ENCODE measurements around the gene INO80B. TPM values are rescaled to one million over a fixed set of nuclear protein-coding genes. Genes with fewer than 3 reads are reported as not detected.

The INO80B gene
- polyA plus RNA-seq, 2 of the 4 experiments (the other 2 are of a cell fraction): 19.9 to 74.6 TPM

DNA sequence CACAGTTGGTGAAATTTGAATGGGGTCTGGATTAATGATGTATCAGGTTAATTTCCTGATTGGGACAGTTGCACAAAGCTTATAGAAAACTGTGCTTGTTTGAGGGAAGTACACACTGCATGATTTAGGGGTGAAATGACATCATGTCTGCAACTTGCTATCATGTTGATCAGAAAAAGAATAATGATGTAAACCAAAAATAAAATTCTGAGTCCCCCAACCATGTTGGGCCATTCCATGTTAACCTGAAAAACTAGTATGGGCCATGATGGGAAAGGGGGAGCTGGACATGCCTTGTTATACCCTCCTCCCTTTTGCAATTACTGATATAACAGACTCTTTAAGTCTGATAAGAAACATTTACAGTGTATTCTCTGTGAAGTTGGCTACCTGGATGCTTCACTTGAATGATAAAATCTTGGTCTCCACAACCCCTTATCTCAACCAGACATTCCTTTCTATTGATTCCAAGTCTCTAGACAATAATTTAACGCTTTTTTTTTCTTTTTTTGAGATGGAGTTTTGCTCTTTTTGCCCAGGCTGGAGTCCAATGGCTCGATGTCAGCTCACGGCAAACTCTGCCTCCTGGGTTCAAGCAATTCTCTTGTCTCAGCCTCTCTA, 4.2 kb upstream of the INO80B start (continued):
- TF ChIP-seq MAFK (IDR thresholded peaks at IDR 0.05; ENCODE audit: partially characterized antibody): no peak
- TF ChIP-seq PBX3 (IDR thresholded peaks at IDR 0.05): no peak
- no peak for TF ChIP-seq NPAS2 (CRISPR knock-in tag; IDR thresholded peaks at IDR 0.05; ENCODE audit: borderline replicate concordance)
- no peak for TF ChIP-seq CBX8 (IDR thresholded peaks at IDR 0.05)
- TF ChIP-seq ELK1 (IDR thresholded peaks at IDR 0.05; ENCODE audit: low read depth, low read length): no peak
- TF ChIP-seq, protein P1, sequence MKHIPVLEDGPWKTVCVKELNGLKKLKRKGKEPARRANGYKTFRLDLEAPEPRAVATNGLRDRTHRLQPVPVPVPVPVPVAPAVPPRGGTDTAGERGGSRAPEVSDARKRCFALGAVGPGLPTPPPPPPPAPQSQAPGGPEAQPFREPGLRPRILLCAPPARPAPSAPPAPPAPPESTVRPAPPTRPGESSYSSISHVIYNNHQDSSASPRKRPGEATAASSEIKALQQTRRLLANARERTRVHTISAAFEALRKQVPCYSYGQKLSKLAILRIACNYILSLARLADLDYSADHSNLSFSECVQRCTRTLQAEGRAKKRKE (CRISPR knock-in tag; IDR thresholded peaks at IDR 0.05; ENCODE audit: low read depth): no peak

GRCh38 chr2:74457129-74457548, 2.3 kb downstream of the INO80B start:
- WGBS (ENCODE audit: missing lambda C conversion rate): 19% methylated on average over 11 of the region's 27 CpGs
- Histone ChIP-seq H3K9me3 (no peaks in the 10 kb centered on the region), H3K4me3 (peak overlapping the region; percentile 70), H3K4me1 (peaks cover 25% of the 10 kb centered on the region), H3K27ac (peak overlapping the region; percentile 87 to 92), H3K4me2 (peak overlapping the region; percentile 85)
- ATAC-seq (peak; percentile 11; a peak in 4 of 6 replicates), FAIRE-seq (no peak), DNase-seq (ENCODE audit: low read depth in 1 of 2, low spot score in 1 of 2) (no peak)
- TF ChIP-seq NPAS2 (CRISPR knock-in tag; IDR thresholded peaks at IDR 0.05; ENCODE audit: borderline replicate concordance): no peak
- no peak for TF ChIP-seq TFCP2L1 (CRISPR knock-in tag; IDR thresholded peaks at IDR 0.05)
- TF ChIP-seq HDAC2 (IDR thresholded peaks at IDR 0.05): no peak
- TF ChIP-seq REST (IDR thresholded peaks at IDR 0.05): no peak
- TF ChIP-seq, protein P2, sequence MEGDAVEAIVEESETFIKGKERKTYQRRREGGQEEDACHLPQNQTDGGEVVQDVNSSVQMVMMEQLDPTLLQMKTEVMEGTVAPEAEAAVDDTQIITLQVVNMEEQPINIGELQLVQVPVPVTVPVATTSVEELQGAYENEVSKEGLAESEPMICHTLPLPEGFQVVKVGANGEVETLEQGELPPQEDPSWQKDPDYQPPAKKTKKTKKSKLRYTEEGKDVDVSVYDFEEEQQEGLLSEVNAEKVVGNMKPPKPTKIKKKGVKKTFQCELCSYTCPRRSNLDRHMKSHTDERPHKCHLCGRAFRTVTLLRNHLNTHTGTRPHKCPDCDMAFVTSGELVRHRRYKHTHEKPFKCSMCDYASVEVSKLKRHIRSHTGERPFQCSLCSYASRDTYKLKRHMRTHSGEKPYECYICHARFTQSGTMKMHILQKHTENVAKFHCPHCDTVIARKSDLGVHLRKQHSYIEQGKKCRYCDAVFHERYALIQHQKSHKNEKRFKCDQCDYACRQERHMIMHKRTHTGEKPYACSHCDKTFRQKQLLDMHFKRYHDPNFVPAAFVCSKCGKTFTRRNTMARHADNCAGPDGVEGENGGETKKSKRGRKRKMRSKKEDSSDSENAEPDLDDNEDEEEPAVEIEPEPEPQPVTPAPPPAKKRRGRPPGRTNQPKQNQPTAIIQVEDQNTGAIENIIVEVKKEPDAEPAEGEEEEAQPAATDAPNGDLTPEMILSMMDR (IDR thresholded peaks at IDR 0.05): no peak
- TF ChIP-seq POLR2A (IDR thresholded peaks at IDR 0.05; ENCODE audit: low read length): no peak
- no peak for TF ChIP-seq EHMT2 (IDR thresholded peaks at IDR 0.05; ENCODE audit: low read depth)
- TF ChIP-seq HOXB5 (CRISPR knock-in tag; IDR thresholded peaks at IDR 0.05): no peak
- no peak for TF ChIP-seq MAZ (IDR thresholded peaks at IDR 0.05; ENCODE audit: borderline replicate concordance, low read depth, low read length)
- TF ChIP-seq GATA3 (IDR thresholded peaks at IDR 0.05; ENCODE audit: borderline replicate concordance): no peak
- no peak for TF ChIP-seq JUN (IDR thresholded peaks at IDR 0.05)
- TF ChIP-seq EHF (CRISPR knock-in tag; IDR thresholded peaks at IDR 0.05): no peak
- TF ChIP-seq HEYL (CRISPR knock-in tag; IDR thresholded peaks at IDR 0.05): no peak
- ChIA-PET POLR2A (interaction anchor here (1.5 to 3.3 kb wide), 5 partner anchors 15 to 132 kb away, joined by 3 to 37 read pairs (median 15); partner anchors contain the start of genes AUP1, CCDC142, HTRA2 and MRPL53), CTCF (interaction anchor here (0.8 to 3.7 kb wide), 8 partner anchors 9 to 132 kb away, joined by 3 to 20 read pairs (median 4); partner anchors contain the start of gene MOGS)
